ENCODE results near the gene OGFR.

The OGFR gene

DNA sequence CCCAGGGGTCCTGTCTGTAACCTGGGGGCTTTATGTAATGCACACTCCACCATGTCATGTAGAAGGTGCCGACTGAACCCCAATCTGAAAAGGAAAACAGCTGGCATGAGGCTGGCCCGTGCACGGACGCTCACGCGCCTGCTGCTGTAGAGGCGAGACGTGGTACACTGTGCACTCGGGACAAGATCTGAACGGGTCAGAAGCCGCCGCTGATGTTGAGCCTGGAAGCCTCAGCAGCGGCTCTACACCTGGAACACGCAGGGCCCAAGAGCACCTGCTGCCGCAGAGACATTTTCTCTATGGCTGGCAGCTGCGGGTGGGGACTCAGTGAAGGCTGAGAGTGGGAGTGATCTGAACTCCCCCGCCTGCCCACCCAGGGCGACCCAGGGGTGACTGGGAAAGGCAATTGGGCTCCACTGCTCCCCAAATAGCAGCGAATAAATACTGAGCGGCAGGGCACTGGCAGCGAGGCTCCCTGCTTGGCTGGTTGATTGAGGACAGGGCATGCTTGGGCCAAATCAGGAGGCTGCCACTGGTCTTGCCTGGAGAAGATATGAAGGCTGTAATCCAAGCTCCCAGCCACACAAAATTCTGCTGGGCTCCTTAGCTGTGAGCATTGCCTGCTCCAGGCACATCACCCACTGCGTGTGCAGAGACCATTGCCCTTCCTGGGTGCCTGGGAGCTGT lies 2.5 kb upstream of the OGFR start:
- peaks cover 14 to 18% of the 10 kb centered on the region in 2 donors for H3K36me3 ChIP-seq (ENCODE audit: control insufficient read depth in 2 of 2, insufficient read depth in 2 of 2, low read length in 2 of 2)
- no peak overlapping the region for H3K4me3 ChIP-seq (ENCODE audit: low read length in 2 of 2)
- H3K4me1 ChIP-seq (ENCODE audit: control insufficient read depth, insufficient read depth, low read length), result peaks cover 48% of the 10 kb centered on the region
- peak overlapping the region; percentile 18 for H3K27ac ChIP-seq (ENCODE audit: low read length)
- no peaks in the 10 kb centered on the region for H3K27me3 ChIP-seq (ENCODE audit: control insufficient read depth in 1 of 2, insufficient read depth in 2 of 2, low read length in 2 of 2)
- H3K9ac ChIP-seq (ENCODE audit: low read length in 2 of 2), result no peak overlapping the region
- H3K9me3 ChIP-seq (ENCODE audit: control insufficient read depth in 2 of 2, low read length in 2 of 2), result no peaks in the 10 kb centered on the region

DNA sequence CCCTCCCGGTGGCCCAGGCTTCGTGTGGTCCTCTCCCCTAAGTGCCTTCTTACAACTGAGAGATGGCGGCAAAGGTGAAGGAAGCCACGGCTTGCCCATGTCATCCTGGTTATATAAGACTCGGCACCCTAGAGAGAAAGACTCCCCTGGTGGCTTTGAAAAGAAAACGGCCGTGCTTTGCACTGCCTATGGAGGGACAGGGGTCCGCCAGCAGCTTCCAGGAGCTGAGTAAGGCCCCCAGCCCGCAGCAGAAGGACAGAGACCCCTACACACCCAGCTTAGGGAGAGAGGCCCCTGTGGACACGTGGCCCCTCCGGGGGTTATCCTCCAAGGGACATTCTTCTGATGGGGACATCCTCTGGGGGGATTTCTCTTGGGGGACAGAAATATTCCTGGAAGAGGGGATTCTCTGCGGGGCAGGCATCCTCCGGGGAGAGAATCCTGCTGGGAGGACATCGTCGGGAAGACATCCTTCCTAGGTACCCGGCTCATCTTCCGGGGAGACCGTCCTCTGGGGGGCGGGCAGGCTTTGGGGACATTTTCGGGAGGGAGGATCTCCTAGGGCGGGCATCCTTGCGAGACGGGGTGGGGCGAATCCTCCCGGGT lies 511 bp upstream of the OGFR start:
- H3K27me3 ChIP-seq (ENCODE audit: control insufficient read depth in 1 of 2, insufficient read depth in 2 of 2, low read length in 2 of 2), result no peaks in the 10 kb centered on the region
- H3K36me3 ChIP-seq (ENCODE audit: control insufficient read depth in 2 of 2, insufficient read depth in 2 of 2, low read length in 2 of 2), result peaks cover 17 to 21% of the 10 kb centered on the region in 2 donors
- peak overlapping the region; percentile 47 to 66 for H3K9ac ChIP-seq (ENCODE audit: low read length in 2 of 2)
- H3K27ac ChIP-seq (ENCODE audit: low read length), result peak overlapping the region; percentile 73
- no peaks in the 10 kb centered on the region for H3K9me3 ChIP-seq (ENCODE audit: control insufficient read depth in 2 of 2, low read length in 2 of 2)
- H3K4me1 ChIP-seq (ENCODE audit: control insufficient read depth, insufficient read depth, low read length), result peaks cover 45% of the 10 kb centered on the region
- H3K4me3 ChIP-seq (ENCODE audit: low read length in 2 of 2), result peak overlapping the region; percentile 43 to 64

DNA sequence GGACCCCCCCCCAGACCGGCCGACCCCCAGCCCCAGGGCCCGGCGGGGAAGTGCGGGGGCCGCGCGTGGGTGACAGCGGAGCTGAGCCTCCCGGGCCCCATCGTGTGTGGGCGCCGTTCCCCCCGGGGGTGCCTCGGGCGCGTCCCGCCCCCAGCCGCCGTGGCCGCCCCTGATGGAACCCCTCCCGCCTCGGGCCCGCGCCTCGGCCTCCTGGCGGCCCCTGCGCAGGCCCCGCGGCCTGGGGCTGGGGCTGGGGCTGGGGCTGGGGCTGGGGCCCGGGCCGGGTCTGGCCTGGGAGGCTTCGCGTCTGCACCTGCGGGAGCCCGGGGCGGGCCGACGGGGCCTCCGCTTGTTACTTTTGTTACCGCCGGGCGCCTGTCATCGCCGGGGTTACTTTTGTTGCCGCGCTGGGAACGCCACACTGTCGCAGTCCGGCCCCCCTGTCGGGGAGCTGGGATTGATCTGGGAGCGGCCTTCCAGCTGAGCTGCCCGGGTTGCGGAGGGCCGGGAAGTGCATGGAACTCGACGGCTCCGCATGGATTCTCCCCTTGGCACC lies 598 bp downstream of the OGFR start:
- Histone ChIP-seq H3K4me3 (ENCODE audit: low read length in 2 of 2) (peak overlapping the region; percentile 78 to 88), H3K27me3 (ENCODE audit: control insufficient read depth in 1 of 2, insufficient read depth in 2 of 2, low read length in 2 of 2) (no peaks in the 10 kb centered on the region), H3K36me3 (ENCODE audit: control insufficient read depth in 2 of 2, insufficient read depth in 2 of 2, low read length in 2 of 2) (peaks cover 22% of the 10 kb centered on the region in 2 donors), H3K27ac (ENCODE audit: low read length) (peak overlapping the region; percentile 64), H3K9ac (ENCODE audit: low read length in 2 of 2) (peak overlapping the region; percentile 64 to 84), H3K9me3 (ENCODE audit: control insufficient read depth in 2 of 2, low read length in 2 of 2) (no peaks in the 10 kb centered on the region), H3K4me1 (ENCODE audit: control insufficient read depth, insufficient read depth, low read length) (peaks cover 45% of the 10 kb centered on the region)

DNA sequence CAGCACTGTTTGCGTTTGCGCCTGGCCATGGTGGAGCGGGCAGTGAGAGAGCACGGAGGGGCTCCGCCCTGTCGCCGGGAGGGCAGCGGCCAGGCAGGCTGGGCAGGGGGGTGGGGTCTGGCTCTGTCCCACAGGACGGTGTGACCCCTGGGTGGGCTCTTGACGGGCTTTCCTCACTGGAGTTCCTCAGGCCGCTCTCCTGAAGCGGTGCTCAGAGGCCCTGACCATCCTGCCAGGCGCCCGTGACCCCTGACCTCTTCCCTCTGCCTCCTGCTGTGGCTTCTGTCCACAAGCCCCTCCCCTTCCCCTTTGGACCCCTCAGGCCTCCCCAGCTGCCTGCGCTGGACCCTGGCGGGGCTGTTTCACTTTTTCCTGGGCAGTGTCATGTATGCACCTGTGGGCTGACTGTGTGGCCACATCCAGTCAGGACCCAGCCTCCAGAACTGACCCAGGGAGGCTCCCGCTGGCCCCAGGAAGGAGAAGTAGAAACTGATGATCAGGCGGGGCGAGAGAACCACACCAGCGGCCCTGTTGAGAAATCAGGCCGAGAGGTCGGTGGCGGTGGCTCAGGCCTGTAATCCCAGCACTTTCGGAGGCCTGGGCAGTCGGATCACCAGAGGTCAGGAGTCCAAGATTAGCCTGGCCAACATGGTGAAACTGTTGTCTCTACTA lies 1.2 kb downstream of the OGFR start:
- H3K4me1 ChIP-seq (ENCODE audit: control insufficient read depth, insufficient read depth, low read length), result peaks cover 45% of the 10 kb centered on the region
- H3K36me3 ChIP-seq (ENCODE audit: control insufficient read depth in 2 of 2, insufficient read depth in 2 of 2, low read length in 2 of 2), result peaks cover 16 to 25% of the 10 kb centered on the region in 2 donors
- no peaks in the 10 kb centered on the region for H3K9me3 ChIP-seq (ENCODE audit: control insufficient read depth in 2 of 2, low read length in 2 of 2)
- peak overlapping the region; percentile 78 to 88 for H3K4me3 ChIP-seq (ENCODE audit: low read length in 2 of 2)
- peak overlapping the region; percentile 37 for H3K27ac ChIP-seq (ENCODE audit: low read length)
- H3K27me3 ChIP-seq (ENCODE audit: control insufficient read depth in 1 of 2, insufficient read depth in 2 of 2, low read length in 2 of 2), result no peaks in the 10 kb centered on the region
- H3K9ac ChIP-seq (ENCODE audit: low read length in 2 of 2), result peak overlapping the region; percentile 64 to 84

DNA sequence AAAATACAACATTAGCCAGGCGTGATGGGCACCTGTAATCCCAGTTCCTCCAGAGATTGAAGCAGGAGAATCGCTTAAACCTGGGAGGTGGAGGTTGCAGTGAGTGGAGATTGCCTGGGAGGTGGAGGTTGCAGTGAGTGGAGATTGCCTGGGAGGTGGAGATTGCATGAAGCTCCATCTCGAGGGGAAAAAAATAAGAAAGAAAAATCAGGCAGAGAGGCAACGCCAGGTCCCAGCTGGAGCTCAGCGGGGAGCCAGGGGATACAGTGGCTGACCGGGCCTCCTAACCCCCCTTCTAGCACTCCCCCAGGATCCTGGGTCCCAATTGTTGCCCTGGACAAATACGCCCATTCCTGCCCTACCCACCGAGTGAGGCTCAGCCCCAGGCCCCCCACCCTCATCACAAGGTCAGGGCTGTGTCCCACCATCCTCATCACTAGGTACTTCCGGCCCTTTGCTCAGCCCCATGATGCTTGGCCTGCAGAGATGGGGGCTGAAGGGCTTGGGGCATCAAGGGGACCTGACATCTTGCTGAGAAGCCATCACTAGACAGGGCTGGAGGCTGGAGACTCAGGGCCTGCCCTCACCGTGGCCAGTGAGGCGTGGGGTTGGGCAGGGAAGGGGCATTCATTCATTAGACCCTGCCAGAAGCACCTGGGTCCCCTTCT lies 1.9 kb downstream of the OGFR start:
- H3K36me3 ChIP-seq (ENCODE audit: control insufficient read depth in 2 of 2, insufficient read depth in 2 of 2, low read length in 2 of 2), result peaks cover 14 to 26% of the 10 kb centered on the region in 2 donors
- no peaks in the 10 kb centered on the region for H3K27me3 ChIP-seq (ENCODE audit: control insufficient read depth in 1 of 2, insufficient read depth in 2 of 2, low read length in 2 of 2)
- H3K9me3 ChIP-seq (ENCODE audit: control insufficient read depth in 2 of 2, low read length in 2 of 2), result no peaks in the 10 kb centered on the region
- peak overlapping the region; percentile 64 to 84 for H3K9ac ChIP-seq (ENCODE audit: low read length in 2 of 2)
- H3K4me3 ChIP-seq (ENCODE audit: low read length in 2 of 2), result peak overlapping the region; percentile 78 to 88
- H3K4me1 ChIP-seq (ENCODE audit: control insufficient read depth, insufficient read depth, low read length), result peaks cover 45% of the 10 kb centered on the region
- H3K27ac ChIP-seq (ENCODE audit: low read length), result peak overlapping the region; percentile 37

DNA sequence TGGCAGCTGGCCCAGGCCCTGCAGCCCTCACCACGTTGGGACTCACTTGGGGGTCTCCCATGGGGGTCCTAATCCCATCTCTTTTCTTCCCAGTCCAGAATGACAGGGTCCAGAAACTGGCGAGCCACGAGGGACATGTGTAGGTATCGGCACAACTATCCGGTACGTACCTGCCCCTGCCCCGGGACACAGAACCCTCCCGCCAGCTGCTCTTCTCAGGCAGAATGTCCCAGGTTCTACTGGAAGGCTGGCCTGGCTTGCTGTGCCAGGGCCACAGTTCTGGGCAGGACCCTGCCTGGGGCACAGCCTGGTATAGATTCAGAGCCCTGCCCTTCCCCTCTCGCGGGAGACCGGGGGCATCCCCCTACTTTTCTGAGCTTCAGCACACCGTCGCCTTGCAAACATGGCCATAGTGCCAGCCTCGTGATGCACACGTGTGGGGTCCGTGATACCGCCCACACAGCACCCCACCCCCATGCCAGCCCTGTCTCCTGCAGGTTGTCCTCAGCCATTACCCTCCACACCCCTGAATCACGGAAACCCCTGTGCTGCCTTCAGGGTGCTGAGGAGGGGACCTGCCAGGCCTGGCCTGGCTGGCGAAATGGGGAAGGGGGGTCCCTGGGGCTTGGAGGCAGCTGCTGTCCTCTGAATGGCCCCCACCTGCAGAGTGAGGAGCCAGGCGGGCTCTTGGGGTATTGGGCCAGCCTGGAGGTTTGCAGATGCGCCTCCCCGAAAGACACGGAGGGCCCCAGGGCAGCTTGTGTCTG lies 3.0 kb downstream of the OGFR start:
- Histone ChIP-seq H3K9ac (ENCODE audit: low read length in 2 of 2) (no peak overlapping the region), H3K27me3 (ENCODE audit: control insufficient read depth in 1 of 2, insufficient read depth in 2 of 2, low read length in 2 of 2) (no peaks in the 10 kb centered on the region), H3K36me3 (ENCODE audit: control insufficient read depth in 2 of 2, insufficient read depth in 2 of 2, low read length in 2 of 2) (peaks cover 18 to 30% of the 10 kb centered on the region in 2 donors), H3K4me1 (ENCODE audit: control insufficient read depth, insufficient read depth, low read length) (peaks cover 39% of the 10 kb centered on the region), H3K27ac (ENCODE audit: low read length) (no peak overlapping the region), H3K9me3 (ENCODE audit: control insufficient read depth in 2 of 2, low read length in 2 of 2) (no peaks in the 10 kb centered on the region), H3K4me3 (ENCODE audit: low read length in 2 of 2) (no peak overlapping the region)

DNA sequence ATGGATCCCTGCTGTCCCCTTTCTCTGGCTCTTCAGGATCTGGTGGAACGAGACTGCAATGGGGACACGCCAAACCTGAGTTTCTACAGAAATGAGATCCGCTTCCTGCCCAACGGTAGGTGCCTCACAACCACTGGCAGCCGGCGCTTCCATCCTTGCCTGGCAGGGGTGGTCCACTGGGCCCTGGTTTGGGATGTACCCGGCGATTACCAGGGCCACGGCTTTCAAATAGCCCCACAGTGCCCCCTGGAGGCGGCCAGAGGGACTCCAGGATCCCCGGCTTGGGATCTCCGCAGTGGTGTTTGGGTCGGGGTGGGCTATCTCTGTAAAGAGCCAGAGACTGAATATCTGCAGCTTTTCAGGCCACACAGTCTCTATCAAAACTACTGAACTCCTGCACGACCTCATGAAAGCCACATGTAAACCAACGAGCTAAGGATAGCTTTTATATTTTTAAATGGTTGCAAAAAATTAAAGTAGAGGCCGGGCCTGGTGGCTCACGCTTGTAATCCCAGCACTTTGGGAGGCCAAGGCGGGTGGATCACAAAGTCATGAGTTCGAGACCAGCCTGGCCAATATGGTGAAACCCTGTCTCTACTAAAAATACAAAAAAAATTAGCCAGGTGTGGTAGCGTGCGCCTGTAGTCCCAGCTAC lies 3.7 kb downstream of the OGFR start:
- no peaks in the 10 kb centered on the region for H3K27me3 ChIP-seq (ENCODE audit: control insufficient read depth in 1 of 2, insufficient read depth in 2 of 2, low read length in 2 of 2)
- no peak overlapping the region for H3K9ac ChIP-seq (ENCODE audit: low read length in 2 of 2)
- no peak overlapping the region for H3K4me3 ChIP-seq (ENCODE audit: low read length in 2 of 2)
- H3K4me1 ChIP-seq (ENCODE audit: control insufficient read depth, insufficient read depth, low read length), result peaks cover 35% of the 10 kb centered on the region
- no peak overlapping the region for H3K27ac ChIP-seq (ENCODE audit: low read length)
- peaks cover 18 to 30% of the 10 kb centered on the region in 2 donors for H3K36me3 ChIP-seq (ENCODE audit: control insufficient read depth in 2 of 2, insufficient read depth in 2 of 2, low read length in 2 of 2)
- H3K9me3 ChIP-seq (ENCODE audit: control insufficient read depth in 2 of 2, low read length in 2 of 2), result no peaks in the 10 kb centered on the region

DNA sequence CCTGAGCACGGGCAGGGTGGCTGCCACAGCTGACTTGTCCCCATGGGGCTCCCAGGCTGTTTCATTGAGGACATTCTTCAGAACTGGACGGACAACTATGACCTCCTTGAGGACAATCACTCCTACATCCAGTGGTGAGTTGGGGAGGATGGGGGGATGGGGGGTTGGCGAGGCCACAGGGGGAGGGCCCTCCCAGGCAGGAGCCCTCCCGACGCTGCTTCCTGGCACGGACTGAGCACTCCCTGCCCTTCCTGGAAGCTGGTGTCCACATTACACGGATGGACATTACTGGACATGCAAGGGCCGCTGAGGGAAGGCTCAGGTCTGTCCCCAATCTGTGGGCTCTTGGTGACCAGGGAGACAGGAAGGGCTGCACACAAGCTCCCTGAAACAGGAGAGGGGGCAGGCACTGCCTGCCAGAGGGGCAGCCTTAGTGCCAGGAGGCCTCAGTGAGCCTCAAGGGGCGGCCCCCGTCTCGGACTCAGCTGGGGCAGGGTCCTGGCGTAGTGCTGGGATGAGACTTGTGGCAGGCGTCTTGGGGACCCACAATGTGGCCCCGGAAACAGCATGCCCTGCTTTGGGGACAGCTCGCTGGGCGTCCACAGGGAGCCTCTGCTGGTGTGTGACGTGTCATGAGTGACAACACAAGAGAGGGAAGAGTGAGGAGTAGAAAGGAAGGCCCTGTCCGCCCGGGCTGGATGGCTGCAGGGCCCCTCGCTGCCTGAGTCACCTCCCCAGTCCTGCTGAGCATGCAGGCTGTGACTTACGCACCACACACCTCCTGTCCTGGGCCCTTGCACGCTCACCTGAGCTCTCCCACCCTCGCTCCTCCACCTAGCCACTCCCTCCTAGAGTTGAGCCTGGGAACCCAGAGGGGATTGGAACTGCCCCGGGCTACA lies 5.1 kb downstream of the OGFR start:
- H3K4me3 ChIP-seq (ENCODE audit: low read length in 2 of 2), result no peak overlapping the region
- no peaks in the 10 kb centered on the region for H3K9me3 ChIP-seq (ENCODE audit: control insufficient read depth in 2 of 2, low read length in 2 of 2)
- no peak overlapping the region for H3K27ac ChIP-seq (ENCODE audit: low read length)
- H3K4me1 ChIP-seq (ENCODE audit: control insufficient read depth, insufficient read depth, low read length), result peaks cover 27% of the 10 kb centered on the region
- H3K36me3 ChIP-seq (ENCODE audit: control insufficient read depth in 2 of 2, insufficient read depth in 2 of 2, low read length in 2 of 2), result peaks cover 18 to 30% of the 10 kb centered on the region in 2 donors
- H3K27me3 ChIP-seq (ENCODE audit: control insufficient read depth in 1 of 2, insufficient read depth in 2 of 2, low read length in 2 of 2), result peaks cover 3 to 5% of the 10 kb centered on the region in 2 donors
- H3K9ac ChIP-seq (ENCODE audit: low read length in 2 of 2), result no peak overlapping the region

DNA sequence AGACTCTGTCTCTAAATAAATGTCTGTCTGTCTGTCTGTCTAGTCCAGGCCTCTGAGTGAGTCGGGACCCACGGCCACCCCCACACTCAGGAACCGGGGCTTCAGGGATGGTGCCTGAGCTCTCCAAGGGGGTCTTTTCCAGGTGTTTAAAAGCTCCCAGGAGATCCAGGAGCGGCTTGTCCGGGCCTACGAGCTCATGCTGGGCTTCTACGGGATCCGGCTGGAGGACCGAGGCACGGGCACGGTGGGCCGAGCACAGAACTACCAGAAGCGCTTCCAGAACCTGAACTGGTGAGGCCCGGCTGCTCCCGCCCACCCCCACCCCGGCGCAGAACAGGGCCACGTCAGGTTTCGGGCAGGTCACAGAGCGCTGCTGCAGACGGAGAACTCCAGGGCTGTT lies 6.7 kb downstream of the OGFR start:
- Histone ChIP-seq H3K9ac (ENCODE audit: low read length in 2 of 2) (no peak overlapping the region), H3K9me3 (ENCODE audit: control insufficient read depth in 2 of 2, low read length in 2 of 2) (no peaks in the 10 kb centered on the region), H3K27ac (ENCODE audit: low read length) (no peak overlapping the region), H3K4me1 (ENCODE audit: control insufficient read depth, insufficient read depth, low read length) (peaks cover 31% of the 10 kb centered on the region), H3K36me3 (ENCODE audit: control insufficient read depth in 2 of 2, insufficient read depth in 2 of 2, low read length in 2 of 2) (peaks cover 18 to 30% of the 10 kb centered on the region in 2 donors), H3K27me3 (ENCODE audit: control insufficient read depth in 1 of 2, insufficient read depth in 2 of 2, low read length in 2 of 2) (peaks cover 18 to 20% of the 10 kb centered on the region in 2 donors), H3K4me3 (ENCODE audit: low read length in 2 of 2) (no peak overlapping the region)
